HepG2 (cell line): ENCODE measurements around the gene TROAP. TPM values are rescaled to one million over a fixed set of nuclear protein-coding genes. Genes with fewer than 3 reads are reported as not detected.

Source experiments
- GABPB1 ChIP-seq: IDR thresholded peaks from 2 replicates; pipeline ENCODE4 v1.6.1; 2016; ENCODE audit warnings: mild to moderate bottlenecking, missing genetic modification reagents, moderate library complexity, missing compliant biosample characterization
- HNRNPL ChIP-seq: fragments of 200-400 bp; formaldehyde crosslinking; IDR thresholded peaks from 2 replicates; pipeline ENCODE4 v1.6.1; 2017; ENCODE audit warnings: mild to moderate bottlenecking, low read depth, low read length
- JUNB ChIP-seq: sonication (generic); formaldehyde crosslinking; IDR thresholded peaks from 2 replicates; pipeline ENCODE4 v1.8.0; 2022; ENCODE audit warnings: missing genetic modification reagents, mild to moderate bottlenecking, borderline replicate concordance
- PLRG1 ChIP-seq: fragments of 450-650 bp; conservative IDR thresholded peaks from 2 replicates; pipeline ENCODE4 v1.6.1; 2016
- RBFOX2 ChIP-seq: fragments of 200-400 bp; formaldehyde crosslinking; IDR thresholded peaks from 2 replicates; pipeline ENCODE4 v1.6.1; 2017; ENCODE audit warnings: low read depth, mild to moderate bottlenecking, low read length
- SAP130 ChIP-seq: IDR thresholded peaks from 2 replicates; pipeline ENCODE4 v1.6.1; 2016; ENCODE audit warnings: low read depth
- ZFX ChIP-seq: sonication (generic); formaldehyde crosslinking; IDR thresholded peaks from 2 replicates; pipeline ENCODE4 v1.4.0; 2020; ENCODE audit warnings: mild to moderate bottlenecking, low read depth, missing genetic modification reagents, moderate library complexity
- ZNF20 ChIP-seq: sonication (generic); formaldehyde crosslinking; IDR thresholded peaks from 2 replicates; pipeline ENCODE4 v1.4.0; 2020; ENCODE audit warnings: mild to moderate bottlenecking, moderate library complexity, missing genetic modification reagents
- ZNF33B ChIP-seq: sonication (generic); formaldehyde crosslinking; IDR thresholded peaks from 2 replicates; pipeline ENCODE4 v1.5.1; 2020; ENCODE audit warnings: mild to moderate bottlenecking, missing genetic modification reagents
- ZNF451 ChIP-seq: sonication (generic); formaldehyde crosslinking; IDR thresholded peaks from 2 replicates; pipeline ENCODE4 v1.5.0; 2020; ENCODE audit warnings: mild to moderate bottlenecking, missing genetic modification reagents
- polyA plus RNA-seq, 8 experiments: library from polyadenylated mRNA; depleted of rRNA in 3 of 8; stranded (reverse) in 7 of 8; unstranded in 1 of 8; fragments of >200 nt; fragmentation: Illumina TruSeq in 4 of 8; extraction: Trizol in 4 of 8; gene quantifications; 2 replicates each; pipeline versions ENCODE4 v1.2.1 to v1.2.3, GENCODE V29; 2011 to 2016; ENCODE audit warnings: low read depth in 4 of 8, missing spikeins in 1 of 8, mixed read lengths in 1 of 8; ENCODE audit not compliant: insufficient read depth in 1 of 8
- total RNA-seq, 5 experiments: library from RNA; depleted of rRNA; stranded (reverse); fragments of >200 nt; fragmentation: Illumina TruSeq; extraction: Trizol; gene quantifications; 2 replicates each; pipeline ENCODE4 v1.2.3, GENCODE V29; 2016; ENCODE audit warnings: low read depth in 1 of 5
- TF ChIP-seq, protein P1 (sequence below): IDR thresholded peaks from 2 replicates; pipeline ENCODE4 v1.6.1; 2016; ENCODE audit warnings: low read depth, missing genetic modification reagents, missing compliant biosample characterization
- TF ChIP-seq, protein P2 (sequence below): IDR thresholded peaks from 2 replicates; pipeline ENCODE4 v1.6.1; 2012; ENCODE audit warnings: low read length, improper control_type of control experiment
- TF ChIP-seq, protein P3 (sequence below): IDR thresholded peaks from 2 replicates; pipeline ENCODE4 v1.6.1; 2018; ENCODE audit warnings: missing genetic modification reagents, mild to moderate bottlenecking, missing compliant biosample characterization
- TF ChIP-seq, protein P4 (sequence below): sonication (generic); formaldehyde crosslinking; IDR thresholded peaks from 2 replicates; pipeline ENCODE4 v1.4.0; 2020; ENCODE audit warnings: low read depth, mild to moderate bottlenecking, missing genetic modification reagents

TROAP gene
- total and polyA plus RNA-seq, 2 of the 13 experiments (the other 11 are each of a cell fraction or from before 2014, with no cell fraction given) = 22.5 to 30.9 TPM

DNA sequence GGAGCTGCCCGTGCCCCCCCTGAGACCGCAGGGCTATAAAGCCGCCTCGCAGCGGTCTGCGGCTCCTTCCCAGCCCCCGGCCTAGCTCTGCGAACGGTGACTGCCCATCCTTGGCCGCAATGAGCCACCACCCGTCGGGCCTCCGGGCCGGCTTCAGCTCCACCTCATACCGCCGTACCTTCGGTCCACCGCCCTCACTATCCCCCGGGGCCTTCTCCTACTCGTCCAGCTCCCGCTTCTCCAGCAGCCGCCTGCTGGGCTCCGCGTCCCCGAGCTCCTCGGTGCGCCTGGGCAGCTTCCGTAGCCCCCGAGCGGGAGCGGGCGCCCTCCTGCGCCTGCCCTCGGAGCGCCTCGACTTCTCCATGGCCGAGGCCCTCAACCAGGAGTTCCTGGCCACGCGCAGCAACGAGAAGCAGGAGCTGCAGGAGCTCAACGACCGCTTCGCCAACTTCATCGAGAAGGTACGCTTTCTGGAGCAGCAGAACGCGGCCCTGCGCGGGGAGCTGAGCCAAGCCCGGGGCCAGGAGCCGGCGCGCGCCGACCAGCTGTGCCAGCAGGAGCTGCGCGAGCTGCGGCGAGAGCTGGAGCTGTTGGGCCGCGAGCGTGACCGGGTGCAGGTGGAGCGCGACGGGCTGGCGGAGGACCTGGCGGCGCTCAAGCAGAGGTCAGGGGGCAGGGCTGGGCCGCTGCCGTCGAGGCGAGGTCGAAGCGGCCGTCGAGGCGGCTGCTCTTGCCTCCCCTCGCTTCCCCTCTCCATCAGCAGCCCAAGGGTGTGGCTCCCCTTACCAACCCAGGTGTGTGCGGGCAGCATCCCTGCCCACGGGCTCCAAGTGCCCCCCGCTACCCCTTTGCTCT is 27.7 kb upstream of the TROAP start, which contains the start of gene PRPH (continued):
- TF ChIP-seq, protein P1, sequence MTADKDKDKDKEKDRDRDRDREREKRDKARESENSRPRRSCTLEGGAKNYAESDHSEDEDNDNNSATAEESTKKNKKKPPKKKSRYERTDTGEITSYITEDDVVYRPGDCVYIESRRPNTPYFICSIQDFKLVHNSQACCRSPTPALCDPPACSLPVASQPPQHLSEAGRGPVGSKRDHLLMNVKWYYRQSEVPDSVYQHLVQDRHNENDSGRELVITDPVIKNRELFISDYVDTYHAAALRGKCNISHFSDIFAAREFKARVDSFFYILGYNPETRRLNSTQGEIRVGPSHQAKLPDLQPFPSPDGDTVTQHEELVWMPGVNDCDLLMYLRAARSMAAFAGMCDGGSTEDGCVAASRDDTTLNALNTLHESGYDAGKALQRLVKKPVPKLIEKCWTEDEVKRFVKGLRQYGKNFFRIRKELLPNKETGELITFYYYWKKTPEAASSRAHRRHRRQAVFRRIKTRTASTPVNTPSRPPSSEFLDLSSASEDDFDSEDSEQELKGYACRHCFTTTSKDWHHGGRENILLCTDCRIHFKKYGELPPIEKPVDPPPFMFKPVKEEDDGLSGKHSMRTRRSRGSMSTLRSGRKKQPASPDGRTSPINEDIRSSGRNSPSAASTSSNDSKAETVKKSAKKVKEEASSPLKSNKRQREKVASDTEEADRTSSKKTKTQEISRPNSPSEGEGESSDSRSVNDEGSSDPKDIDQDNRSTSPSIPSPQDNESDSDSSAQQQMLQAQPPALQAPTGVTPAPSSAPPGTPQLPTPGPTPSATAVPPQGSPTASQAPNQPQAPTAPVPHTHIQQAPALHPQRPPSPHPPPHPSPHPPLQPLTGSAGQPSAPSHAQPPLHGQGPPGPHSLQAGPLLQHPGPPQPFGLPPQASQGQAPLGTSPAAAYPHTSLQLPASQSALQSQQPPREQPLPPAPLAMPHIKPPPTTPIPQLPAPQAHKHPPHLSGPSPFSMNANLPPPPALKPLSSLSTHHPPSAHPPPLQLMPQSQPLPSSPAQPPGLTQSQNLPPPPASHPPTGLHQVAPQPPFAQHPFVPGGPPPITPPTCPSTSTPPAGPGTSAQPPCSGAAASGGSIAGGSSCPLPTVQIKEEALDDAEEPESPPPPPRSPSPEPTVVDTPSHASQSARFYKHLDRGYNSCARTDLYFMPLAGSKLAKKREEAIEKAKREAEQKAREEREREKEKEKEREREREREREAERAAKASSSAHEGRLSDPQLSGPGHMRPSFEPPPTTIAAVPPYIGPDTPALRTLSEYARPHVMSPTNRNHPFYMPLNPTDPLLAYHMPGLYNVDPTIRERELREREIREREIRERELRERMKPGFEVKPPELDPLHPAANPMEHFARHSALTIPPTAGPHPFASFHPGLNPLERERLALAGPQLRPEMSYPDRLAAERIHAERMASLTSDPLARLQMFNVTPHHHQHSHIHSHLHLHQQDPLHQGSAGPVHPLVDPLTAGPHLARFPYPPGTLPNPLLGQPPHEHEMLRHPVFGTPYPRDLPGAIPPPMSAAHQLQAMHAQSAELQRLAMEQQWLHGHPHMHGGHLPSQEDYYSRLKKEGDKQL (CRISPR knock-in tag) = no peak
- TF ChIP-seq PLRG1 (no peak), GABPB1 (CRISPR knock-in tag) (peak; percentile 26; the same call in 1 of the 2 replicates), SAP130 (CRISPR knock-in tag) (0 out of 2 replicates have a peak, but pooled peaks have one; percentile 10), RBFOX2 (no peak), ZNF20 (CRISPR knock-in tag) (no peak), HNRNPL (no peak), ZNF451 (0 out of 2 replicates have a peak, but pooled peaks have one; percentile 28), JUNB (no peak), ZNF33B (CRISPR knock-in tag) (no peak), ZFX (CRISPR knock-in tag) (peak; percentile 35)
- TF ChIP-seq, protein P2, sequence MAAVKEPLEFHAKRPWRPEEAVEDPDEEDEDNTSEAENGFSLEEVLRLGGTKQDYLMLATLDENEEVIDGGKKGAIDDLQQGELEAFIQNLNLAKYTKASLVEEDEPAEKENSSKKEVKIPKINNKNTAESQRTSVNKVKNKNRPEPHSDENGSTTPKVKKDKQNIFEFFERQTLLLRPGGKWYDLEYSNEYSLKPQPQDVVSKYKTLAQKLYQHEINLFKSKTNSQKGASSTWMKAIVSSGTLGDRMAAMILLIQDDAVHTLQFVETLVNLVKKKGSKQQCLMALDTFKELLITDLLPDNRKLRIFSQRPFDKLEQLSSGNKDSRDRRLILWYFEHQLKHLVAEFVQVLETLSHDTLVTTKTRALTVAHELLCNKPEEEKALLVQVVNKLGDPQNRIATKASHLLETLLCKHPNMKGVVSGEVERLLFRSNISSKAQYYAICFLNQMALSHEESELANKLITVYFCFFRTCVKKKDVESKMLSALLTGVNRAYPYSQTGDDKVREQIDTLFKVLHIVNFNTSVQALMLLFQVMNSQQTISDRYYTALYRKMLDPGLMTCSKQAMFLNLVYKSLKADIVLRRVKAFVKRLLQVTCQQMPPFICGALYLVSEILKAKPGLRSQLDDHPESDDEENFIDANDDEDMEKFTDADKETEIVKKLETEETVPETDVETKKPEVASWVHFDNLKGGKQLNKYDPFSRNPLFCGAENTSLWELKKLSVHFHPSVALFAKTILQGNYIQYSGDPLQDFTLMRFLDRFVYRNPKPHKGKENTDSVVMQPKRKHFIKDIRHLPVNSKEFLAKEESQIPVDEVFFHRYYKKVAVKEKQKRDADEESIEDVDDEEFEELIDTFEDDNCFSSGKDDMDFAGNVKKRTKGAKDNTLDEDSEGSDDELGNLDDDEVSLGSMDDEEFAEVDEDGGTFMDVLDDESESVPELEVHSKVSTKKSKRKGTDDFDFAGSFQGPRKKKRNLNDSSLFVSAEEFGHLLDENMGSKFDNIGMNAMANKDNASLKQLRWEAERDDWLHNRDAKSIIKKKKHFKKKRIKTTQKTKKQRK = no peak
- TF ChIP-seq, protein P3, sequence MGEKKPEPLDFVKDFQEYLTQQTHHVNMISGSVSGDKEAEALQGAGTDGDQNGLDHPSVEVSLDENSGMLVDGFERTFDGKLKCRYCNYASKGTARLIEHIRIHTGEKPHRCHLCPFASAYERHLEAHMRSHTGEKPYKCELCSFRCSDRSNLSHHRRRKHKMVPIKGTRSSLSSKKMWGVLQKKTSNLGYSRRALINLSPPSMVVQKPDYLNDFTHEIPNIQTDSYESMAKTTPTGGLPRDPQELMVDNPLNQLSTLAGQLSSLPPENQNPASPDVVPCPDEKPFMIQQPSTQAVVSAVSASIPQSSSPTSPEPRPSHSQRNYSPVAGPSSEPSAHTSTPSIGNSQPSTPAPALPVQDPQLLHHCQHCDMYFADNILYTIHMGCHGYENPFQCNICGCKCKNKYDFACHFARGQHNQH (CRISPR knock-in tag) = no peak
- TF ChIP-seq, protein P4, sequence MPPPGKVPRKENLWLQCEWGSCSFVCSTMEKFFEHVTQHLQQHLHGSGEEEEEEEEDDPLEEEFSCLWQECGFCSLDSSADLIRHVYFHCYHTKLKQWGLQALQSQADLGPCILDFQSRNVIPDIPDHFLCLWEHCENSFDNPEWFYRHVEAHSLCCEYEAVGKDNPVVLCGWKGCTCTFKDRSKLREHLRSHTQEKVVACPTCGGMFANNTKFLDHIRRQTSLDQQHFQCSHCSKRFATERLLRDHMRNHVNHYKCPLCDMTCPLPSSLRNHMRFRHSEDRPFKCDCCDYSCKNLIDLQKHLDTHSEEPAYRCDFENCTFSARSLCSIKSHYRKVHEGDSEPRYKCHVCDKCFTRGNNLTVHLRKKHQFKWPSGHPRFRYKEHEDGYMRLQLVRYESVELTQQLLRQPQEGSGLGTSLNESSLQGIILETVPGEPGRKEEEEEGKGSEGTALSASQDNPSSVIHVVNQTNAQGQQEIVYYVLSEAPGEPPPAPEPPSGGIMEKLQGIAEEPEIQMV (CRISPR knock-in tag) = no peak
